Measurements from ENCODE around the gene AVEN. TPM values are rescaled to one million over a fixed set of nuclear protein-coding genes. Genes with fewer than 3 reads are reported as not detected.
A peak's percentile ranks its signal among the peaks of the same experiment; 100 is the strongest.

Gene AVEN
- total RNA-seq, 1 donor from 2014 or later: 10.4 TPM

DNA sequence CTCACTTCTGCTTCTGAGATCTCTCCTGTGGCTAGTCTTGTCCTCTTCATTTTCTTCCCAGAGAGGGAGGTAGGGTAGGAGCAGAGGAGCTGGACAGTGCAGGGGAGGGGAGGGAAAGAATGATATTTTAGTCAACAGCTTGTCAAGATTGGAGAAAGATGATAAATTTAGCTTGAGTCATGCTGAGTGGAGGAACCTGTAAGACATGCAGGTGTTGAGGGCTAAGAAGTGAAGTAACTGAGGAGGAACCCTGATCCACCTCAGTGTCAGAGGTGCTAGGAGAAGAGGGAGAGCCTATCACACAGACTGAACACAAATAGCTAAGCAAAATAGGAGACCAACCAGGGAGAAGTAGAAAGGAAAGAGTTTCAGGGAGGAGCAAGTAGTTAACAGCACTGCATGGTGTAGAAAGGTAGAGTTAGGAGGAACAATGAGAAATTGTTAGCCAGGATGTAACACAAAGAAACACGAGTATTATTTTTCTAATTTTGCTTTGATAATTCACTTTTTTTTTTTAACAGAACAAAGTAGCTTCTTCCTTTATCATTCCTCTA lies 178.9 kb downstream of the AVEN start:
- peak overlapping the region; percentile 77 for H3K27ac Mint-ChIP-seq

DNA sequence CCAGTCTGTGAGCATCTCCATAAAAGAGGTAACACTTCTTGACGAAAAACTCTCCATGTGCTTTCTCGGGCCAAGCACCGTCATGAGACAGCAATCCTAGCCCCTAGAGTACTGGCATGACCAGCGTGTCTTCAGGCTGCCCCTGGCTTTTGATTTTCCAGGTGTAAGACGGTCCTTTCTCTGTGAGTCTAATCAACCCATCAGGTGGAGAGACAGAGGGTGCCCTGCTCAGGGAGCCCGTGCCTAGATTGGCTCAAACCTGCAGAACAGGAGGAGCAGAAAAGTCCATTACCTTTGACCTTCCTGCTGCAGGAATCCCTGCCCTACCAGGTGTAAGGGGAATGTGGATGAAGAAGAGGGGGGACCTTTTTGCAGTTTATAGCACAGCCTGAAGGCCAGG lies 180.2 kb downstream of the AVEN start:
- Mint-ChIP-seq H3K9me3 (no peaks in the 10 kb centered on the region), H3K27me3 (no peaks in the 10 kb centered on the region), H3K4me3 (no peak overlapping the region), H3K4me1 (ENCODE audit: unreplicated experiment) (no peaks in the 10 kb centered on the region), H3K36me3 (peaks cover 8% of the 10 kb centered on the region), H3K27ac (no peak overlapping the region)
- no peak for DNase-seq (ENCODE audit: extremely low spot score, unreplicated experiment)
- TF ChIP-seq, protein P1, sequence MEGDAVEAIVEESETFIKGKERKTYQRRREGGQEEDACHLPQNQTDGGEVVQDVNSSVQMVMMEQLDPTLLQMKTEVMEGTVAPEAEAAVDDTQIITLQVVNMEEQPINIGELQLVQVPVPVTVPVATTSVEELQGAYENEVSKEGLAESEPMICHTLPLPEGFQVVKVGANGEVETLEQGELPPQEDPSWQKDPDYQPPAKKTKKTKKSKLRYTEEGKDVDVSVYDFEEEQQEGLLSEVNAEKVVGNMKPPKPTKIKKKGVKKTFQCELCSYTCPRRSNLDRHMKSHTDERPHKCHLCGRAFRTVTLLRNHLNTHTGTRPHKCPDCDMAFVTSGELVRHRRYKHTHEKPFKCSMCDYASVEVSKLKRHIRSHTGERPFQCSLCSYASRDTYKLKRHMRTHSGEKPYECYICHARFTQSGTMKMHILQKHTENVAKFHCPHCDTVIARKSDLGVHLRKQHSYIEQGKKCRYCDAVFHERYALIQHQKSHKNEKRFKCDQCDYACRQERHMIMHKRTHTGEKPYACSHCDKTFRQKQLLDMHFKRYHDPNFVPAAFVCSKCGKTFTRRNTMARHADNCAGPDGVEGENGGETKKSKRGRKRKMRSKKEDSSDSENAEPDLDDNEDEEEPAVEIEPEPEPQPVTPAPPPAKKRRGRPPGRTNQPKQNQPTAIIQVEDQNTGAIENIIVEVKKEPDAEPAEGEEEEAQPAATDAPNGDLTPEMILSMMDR (conservative IDR thresholded peaks at IDR 0.05): no peak

More for the DNA sequence above, 178.9 kb downstream of the AVEN start:
- Mint-ChIP-seq H3K9me3 (no peaks in the 10 kb centered on the region), H3K4me3 (peak overlapping the region; percentile 37), H3K4me1 (ENCODE audit: unreplicated experiment) (no peaks in the 10 kb centered on the region), H3K36me3 (peaks cover 8% of the 10 kb centered on the region), H3K27me3 (no peaks in the 10 kb centered on the region)
- DNase-seq (ENCODE audit: extremely low spot score, unreplicated experiment): no peak
- TF ChIP-seq, protein P1 (conservative IDR thresholded peaks at IDR 0.05): no peak

DNA sequence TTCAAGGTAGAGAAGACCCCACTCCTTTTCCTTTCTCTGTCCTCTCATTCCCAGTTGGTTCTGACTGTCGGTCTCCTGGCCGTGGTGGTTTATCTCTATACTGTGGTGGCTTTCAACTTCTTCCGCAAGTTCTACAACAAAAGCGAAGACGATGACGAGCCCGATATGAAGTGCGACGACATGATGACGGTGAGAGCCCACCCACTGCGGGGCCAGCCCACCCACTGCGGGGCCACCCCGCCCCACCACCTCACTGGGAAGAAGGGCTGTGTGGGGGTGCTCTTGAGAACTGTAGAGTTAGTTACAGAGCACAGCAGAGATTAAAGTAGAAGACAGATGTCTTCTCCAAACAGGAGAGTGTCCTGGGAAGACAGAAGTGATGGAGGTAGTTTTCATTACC lies 181.3 kb downstream of the AVEN start:
- H3K4me1 Mint-ChIP-seq (ENCODE audit: unreplicated experiment): no peaks in the 10 kb centered on the region
- TF ChIP-seq, protein P1 (conservative IDR thresholded peaks at IDR 0.05): no peak
- H3K9me3 Mint-ChIP-seq: peaks cover 4% of the 10 kb centered on the region
- no peak overlapping the region for H3K27ac Mint-ChIP-seq
- no peaks in the 10 kb centered on the region for H3K27me3 Mint-ChIP-seq
- no peak for DNase-seq (ENCODE audit: extremely low spot score, unreplicated experiment)
- H3K4me3 Mint-ChIP-seq: no peak overlapping the region
- peaks cover 8% of the 10 kb centered on the region for H3K36me3 Mint-ChIP-seq

DNA sequence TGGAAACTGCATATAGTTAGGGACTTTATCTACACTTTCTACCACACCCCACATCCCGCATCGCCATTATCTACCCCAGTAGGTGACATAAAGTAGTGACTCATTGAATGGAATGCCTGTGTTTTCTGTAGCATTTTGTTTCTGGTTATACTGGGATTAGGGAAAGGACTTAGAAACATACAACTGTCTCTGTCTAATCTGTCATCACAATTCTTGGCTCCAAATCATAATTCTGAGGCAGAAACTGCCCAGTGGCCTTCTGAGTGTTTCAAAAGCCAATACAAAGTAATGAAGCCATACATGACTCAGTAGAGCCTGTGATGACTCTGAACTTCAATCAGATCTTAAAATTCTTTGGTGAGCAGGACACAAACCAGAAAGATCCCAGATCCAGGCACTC lies 186.4 kb downstream of the AVEN start:
- Mint-ChIP-seq H3K4me1 (ENCODE audit: unreplicated experiment) (no peaks in the 10 kb centered on the region), H3K27ac (peak overlapping the region; percentile 22)

DNA sequence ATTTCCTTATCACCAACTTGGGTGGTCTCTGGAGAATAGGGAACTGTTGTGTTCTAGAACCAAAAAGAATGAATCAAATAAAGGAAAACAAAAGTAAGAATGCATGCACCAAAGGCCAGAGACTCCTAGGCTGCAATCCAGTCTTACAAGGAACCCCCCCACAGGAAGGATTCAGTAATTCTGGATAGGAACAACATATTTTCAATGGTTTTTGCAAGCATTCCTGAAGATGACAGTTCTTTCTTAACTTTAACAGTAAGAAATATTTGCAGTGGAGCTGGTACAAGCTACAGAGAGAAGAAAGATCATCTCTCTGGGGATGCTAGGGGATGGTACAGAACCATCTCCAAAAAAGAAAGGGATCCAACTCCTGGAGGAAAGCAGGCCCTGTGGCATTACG lies 186.9 kb downstream of the AVEN start:
- no peak overlapping the region for H3K4me3 Mint-ChIP-seq
- H3K27ac Mint-ChIP-seq: no peak overlapping the region
- no peaks in the 10 kb centered on the region for H3K27me3 Mint-ChIP-seq
- no peaks in the 10 kb centered on the region for H3K36me3 Mint-ChIP-seq
- DNase-seq (ENCODE audit: extremely low spot score, unreplicated experiment): no peak
- peaks cover 4% of the 10 kb centered on the region for H3K9me3 Mint-ChIP-seq
- TF ChIP-seq, protein P1 (conservative IDR thresholded peaks at IDR 0.05): no peak
- no peaks in the 10 kb centered on the region for H3K4me1 Mint-ChIP-seq (ENCODE audit: unreplicated experiment)

More for the DNA sequence above, 186.4 kb downstream of the AVEN start:
- no peak for DNase-seq (ENCODE audit: extremely low spot score, unreplicated experiment)
- TF ChIP-seq, protein P1 (conservative IDR thresholded peaks at IDR 0.05): no peak
- Mint-ChIP-seq H3K27me3 (no peaks in the 10 kb centered on the region), H3K4me3 (no peak overlapping the region), H3K36me3 (no peaks in the 10 kb centered on the region), H3K9me3 (peaks cover 4% of the 10 kb centered on the region)

DNA sequence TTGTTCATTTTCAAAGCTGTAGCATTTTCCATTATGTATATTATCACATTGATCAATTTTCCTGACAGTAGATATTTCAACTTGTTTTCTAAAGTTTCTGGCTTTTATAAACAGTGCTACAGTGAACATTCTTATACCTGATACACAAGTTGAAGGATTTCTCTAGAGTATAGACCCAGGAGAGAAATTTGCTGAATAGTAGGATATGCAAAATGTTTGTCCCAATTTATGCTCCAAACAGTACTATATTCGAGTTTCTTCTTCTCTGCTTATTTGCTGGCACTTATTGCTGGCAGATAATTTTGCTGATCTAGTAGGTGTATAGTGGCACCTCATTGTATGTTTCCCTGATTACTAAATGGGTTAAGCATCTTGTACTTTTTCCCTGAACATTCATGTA lies 187.9 kb downstream of the AVEN start:
- no peak for DNase-seq (ENCODE audit: extremely low spot score, unreplicated experiment)
- Mint-ChIP-seq H3K36me3 (no peaks in the 10 kb centered on the region), H3K4me3 (no peak overlapping the region), H3K27ac (no peak overlapping the region), H3K9me3 (peaks cover 4% of the 10 kb centered on the region), H3K27me3 (no peaks in the 10 kb centered on the region), H3K4me1 (ENCODE audit: unreplicated experiment) (no peaks in the 10 kb centered on the region)
- TF ChIP-seq, protein P1 (conservative IDR thresholded peaks at IDR 0.05): no peak

All from type B pancreatic cell (in vitro differentiated cells).